HL-60/S4 treated with phorbol 12-myristate 13-acetate at 8.2 ng/mL for 4 days and 3 days (cell line): ENCODE measurements around the gene DYSF.
"Not testable (repeated sequence)": the region's sequence is repeated elsewhere in the genome, so short reads cannot be mapped to it uniquely, and the experiment has no call there.

ENCODE experiments used
- in situ Hi-C: fragments of 300-500 bp; cut with MboI; formaldehyde crosslinking; loops from 2 replicates; pipeline ENCODE4 v1.15.0; 2022; ENCODE audit warnings: low sequenced_read_pairs

The DYSF gene

DNA sequence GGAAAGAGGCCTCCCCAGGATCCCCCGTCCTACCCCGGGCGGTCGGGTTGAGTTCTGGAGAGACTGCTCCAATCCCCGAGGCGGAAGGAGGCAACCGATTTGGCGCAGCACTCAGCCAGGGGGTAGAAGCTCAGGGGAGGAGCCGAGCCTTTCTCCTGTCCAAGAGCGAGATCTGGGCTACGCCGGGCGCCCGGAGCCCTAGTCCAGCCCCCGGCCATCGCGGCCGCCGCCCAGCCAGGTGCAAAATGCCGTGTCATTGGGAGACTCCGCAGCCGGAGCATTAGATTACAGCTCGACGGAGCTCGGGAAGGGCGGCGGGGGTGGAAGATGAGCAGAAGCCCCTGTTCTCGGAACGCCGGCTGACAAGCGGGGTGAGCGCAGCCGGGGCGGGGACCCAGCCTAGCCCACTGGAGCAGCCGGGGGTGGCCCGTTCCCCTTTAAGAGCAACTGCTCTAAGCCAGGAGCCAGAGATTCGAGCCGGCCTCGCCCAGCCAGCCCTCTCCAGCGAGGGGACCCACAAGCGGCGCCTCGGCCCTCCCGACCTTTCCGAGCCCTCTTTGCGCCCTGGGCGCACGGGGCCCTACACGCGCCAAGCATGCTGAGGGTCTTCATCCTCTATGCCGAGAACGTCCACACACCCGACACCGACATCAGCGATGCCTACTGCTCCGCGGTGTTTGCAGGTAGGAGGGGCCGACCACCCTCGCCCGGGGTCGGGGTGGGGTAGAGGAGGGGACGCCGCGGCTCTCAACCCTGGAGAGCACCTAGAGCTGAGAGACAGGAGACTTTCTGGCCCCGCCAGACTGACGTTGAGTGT, at the start of gene DYSF:
Gene DYSF (plus strand): TSS at position 158 of the 817 bp plus-strand sequence.
- in situ Hi-C loops: no loop called here

DNA sequence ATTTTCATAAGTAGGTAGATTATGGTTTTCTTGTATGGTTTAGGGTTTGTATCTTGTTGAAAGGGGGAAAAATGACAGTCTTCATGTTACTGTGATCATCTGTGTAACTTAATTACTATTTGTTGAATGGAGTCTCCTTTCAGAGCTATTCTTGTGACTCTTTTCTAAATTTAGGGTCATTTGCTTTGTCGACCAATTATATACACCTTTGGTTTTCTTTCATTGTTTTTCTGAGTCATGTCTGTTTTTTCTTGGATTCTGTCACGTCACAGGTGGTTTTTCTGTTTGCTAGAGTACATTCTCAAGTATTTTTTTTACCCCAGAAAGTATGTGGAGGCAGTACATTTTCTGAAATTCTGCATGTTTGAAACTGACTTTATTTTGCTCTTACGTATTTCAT, 43.8 kb upstream of the DYSF start:
- in situ Hi-C loops: no loop called here

DNA sequence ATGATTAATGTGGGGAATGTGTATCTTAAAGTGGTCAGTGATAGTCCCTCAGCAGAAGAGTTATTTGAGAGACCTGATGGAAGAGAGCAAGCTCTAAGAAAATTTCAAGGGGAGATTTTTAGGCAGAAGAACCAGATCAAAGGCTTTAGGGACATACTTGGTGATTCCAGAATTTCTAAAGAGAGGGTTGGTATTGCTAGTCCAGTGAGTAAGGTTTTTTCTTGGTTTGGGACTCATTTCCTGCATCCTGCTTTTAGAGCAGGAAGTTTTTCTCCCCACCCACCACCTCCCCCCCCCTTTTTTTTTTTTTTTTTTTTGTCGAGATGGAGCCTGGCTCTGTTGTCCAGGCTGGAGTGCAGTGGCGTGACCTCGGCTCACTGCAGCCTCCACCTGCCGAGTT, 42.7 kb upstream of the DYSF start:
- in situ Hi-C loops: no loop called here

DNA sequence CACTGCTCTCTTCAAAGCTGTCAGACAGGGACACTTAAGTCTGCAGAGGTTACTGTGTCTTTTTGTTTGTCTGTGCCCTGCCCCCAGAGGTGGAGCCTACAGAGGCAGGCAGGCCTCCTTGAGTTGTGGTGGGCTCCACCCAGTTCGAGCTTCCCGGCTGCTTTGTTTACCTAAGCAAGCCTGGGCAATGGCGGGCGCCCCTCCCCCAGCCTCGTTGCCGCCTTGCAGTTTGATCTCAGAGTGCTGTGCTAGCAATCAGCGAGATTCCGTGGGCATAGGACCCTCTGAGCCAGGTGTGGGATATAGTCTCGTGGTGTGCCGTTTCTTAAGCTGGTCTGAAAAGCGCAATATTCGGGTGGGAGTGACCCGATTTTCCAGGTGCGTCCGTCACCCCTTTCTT, 36.5 kb upstream of the DYSF start:
- in situ Hi-C loops: not testable (repeated sequence)

DNA sequence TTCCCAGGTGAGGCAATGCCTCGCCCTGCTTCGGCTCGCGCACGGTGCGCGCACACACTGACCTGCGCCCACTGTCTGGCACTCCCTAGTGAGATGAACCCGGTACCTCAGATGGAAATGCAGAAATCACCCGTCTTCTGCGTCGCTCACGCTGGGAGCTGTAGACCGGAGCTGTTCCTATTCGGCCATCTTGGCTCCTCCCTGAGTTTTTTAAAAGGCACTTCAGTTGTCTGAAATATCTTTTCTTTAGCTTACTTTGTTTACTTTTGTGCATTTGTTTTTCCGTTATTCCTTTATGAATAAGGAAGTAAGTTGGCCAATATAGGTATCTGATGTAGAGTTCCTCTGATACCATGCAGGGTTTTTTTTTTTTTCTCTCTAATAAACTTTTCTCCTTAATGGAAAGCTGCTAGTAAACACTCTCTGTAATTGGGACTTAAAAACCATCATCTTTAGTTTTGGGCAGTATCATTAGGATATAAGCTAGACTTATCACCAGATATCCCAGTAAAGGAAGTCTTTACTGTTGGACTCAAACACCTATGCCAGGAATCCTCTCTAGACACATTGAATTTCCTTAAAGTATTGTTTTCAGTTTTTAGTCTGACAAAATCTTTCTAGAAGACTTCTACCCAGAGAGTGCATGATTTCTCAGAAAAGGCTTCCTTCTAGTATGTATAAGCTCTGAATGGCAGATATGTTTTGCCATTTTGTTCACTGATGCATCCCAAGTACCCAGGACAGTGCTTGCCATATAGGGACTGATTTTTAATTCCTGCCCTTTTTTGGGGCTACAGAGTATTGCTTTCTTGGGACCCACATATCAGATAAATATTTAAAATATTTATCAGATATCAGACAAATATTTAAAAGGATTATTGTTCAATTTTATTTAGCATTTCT, 35.8 kb upstream of the DYSF start:
- in situ Hi-C loops: no loop called here

DNA sequence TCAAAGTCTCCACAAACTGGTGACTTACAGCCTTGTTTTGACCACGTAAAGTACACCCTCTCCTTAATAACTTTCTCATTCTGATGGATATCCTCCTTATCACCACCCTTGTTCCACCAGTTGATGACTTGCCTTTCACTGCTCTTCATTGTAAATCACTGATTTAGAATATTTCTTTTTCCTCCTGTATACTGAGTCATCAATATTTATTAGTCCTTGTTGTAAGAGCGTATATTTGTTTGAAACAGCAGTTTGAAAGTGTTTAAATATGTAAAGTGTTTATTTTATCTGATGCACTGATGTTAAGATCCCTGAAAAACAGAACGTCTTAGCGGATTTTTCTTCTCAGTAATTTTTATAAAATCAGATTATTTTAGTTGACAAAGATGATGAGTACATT, 34.2 kb upstream of the DYSF start:
- in situ Hi-C loops: no loop called here

DNA sequence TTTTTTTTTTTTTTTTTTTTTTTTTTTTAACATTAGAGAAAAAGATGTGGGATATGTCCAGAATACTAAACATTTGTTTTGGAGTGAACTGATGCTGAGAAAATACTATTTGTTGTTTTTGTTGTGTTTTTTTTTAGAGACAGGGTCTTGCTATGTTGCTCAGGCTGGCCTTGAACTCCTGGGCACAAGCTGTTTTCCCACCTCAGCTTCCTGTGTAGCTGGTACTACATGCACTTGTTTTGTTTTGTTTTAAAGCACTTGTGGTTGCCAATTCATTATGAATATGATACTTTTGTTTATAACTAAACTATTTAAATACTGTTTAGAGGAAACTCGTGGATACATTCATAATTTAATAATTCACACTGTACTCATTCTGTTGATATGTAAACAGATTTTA, 33.4 kb upstream of the DYSF start:
- in situ Hi-C loops: no loop called here

DNA sequence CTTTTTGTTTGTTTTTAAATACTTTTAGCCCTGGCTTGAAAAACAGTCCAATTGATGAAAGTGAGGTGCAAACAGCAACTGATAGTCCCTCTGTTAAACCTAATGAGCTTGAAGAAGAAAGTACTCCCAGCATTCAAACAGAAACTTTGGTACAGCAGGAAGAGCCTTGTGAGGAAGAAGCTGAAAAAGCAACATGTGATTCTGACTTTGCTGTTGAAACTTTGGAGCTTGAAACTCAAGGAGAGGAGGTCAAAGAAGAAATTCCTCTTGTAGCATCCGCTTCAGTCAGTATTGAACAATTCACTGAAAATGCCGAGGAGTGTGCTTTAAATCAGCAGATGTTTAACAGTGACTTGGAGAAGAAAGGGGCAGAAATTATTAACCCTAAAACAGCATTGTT, 30.6 kb upstream of the DYSF start:
- in situ Hi-C loops: no loop called here

DNA sequence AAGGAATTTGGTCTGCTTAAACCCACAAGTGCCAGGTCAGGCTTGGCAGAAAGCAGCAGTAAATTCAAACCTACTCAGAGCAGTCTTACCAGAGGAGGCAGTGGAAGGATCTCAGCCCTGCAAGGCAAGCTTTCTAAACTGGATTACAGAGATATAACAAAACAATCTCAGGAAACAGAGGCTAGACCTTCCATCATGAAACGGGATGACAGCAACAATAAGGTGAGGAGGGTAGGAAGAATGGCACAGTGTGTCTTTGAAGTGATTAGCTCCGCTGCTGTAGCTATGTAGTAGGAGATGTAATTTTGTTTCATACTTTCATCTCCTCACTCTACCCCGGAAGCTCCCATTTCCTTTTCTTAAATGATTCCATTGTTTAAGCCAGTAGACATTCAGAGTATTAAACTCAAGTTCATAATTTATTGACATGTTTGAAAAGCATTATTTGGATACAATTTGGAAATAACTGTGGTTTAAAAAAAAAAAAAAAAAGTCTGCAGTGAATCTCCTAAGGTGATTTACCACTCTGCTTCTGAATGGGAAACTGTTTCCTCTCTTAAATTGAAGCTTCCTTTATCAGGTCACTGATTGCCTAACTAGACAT, 29.4 kb upstream of the DYSF start:
- in situ Hi-C loops: no loop called here

DNA sequence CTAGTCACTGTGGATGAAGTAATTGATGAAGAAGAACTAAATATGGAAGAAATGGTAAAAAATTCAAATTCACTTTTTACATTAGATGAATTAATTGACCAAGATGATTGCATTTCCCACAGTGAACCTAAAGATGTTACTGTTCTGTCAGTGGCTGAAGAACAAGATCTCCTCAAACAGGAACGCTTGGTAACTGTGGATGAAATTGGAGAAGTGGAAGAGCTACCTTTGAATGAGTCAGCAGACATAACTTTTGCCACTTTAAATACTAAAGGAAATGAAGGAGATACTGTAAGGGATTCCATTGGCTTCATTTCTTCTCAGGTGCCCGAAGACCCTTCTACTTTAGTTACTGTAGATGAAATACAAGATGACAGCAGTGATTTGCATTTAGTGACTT, 26.6 kb upstream of the DYSF start:
- in situ Hi-C loops: no loop called here

DNA sequence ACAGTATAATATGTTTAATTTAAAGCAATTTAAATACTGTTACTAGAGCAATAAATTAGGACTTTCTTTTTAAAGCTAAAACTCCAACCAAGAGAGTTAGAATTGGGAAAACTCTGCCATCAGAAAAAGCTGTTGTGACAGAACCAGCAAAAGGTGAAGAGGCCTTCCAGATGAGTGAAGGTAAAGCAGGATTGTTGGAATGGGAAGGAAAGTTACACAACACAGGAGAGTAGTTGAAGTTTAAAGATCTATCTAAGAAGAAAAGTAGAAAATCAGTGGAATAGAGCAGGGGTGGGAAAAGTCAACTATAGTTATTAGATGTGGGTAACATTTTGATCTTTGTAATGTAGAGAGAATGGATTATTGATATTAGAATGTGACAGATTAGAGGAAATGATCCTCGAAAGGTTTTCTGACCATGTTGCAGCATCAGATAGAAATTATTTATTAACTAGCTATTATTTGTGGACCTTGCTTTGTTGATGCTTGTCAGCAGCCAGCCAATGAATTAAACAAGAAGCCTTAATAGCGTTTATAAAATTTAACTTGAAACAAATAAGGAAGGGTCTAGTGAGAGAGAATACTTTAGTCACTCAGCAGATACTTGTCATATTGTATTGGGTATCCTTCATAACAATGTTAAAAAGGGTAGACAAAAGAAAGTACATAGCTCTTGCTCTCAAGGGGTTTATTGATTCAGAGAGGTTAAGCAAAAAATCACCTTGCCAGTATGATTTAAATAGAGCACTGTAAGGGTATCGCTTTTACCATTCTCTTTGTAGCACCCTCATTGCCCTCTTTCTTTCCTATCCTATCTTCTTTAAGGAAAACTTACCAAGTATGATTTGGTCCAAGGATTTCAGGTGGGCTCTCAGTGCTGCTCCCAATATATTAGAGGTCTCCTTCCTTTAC, 24.6 kb upstream of the DYSF start:
- in situ Hi-C loops: no loop called here

DNA sequence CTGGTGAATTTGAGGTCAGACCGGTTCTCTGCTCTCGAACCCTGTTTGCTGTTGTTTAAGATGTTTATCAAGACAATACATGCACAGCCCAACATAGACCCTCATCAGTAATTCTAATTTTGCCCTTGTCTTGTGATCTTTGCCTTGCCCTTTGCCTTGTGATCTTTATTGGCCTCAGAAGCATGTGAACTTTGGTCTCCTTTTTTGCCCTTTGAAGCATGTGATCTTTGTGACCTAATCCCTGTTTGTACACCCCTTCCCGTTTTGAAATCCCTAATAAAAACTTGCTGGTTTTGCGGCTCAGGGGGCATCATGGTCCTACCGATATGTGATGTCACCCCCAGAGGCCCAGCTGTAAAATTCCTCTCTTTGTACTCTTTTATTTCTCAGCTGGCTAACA, 8.2 kb upstream of the DYSF start:
- in situ Hi-C loops: not testable (repeated sequence)

DNA sequence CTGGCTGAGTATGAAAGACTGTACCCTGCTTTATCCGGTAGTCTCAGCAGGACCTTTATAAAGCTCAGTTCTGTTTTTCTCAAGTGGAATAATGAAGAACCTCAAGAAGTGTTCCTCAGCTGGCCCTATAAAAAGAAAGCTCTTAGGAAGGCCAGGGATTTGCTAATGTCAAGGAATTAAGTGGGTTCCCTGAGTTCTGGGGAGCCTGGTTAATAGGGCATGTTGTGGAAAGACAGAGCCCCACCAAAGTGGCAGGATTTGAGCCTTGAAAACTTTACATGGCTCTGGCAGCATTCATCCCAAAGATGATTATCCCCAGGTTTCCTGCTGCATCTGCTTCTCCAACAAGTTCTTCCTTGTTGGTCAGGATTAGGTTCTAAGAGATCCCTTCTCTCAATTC, 6.9 kb upstream of the DYSF start:
- in situ Hi-C loops: no loop called here

DNA sequence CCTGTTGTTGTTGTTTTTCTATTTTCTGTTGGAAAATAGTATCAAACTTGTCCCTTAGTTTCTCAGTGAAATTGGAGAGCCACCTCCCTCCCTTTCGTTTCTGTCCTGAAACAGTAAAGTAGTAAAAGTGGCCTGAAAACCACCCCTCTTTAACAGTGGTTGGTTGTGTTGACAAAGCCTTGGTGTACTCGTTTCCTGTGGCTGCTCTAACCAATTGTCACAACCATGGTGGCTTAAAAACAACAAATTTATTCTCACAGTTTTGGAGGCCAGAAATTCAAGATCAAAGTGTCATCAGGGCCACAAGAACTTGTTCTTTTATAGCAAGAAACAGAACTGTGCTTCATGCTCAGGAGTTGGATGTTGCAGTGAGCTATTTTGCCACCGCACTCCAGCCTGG, 4.0 kb upstream of the DYSF start:
- in situ Hi-C loops: no loop called here

DNA sequence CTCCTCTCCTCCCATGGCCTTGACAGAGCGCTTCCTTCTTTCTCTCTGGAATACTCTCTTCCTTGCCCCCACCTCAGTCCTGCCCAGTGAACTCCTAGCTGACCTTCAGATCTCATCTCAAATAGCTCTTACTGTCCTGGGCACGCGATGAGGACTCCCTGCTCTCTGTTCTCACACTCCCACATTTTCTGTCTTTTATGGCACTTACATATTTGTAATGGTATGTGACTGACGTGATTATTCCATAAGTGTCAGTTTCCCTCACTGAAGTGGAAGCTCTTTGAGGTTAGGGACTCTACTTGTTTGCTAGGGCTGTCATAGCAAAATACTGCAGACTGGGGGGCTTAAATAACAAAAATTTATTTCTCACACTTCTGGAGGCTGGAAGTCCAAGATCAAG, 1.7 kb upstream of the DYSF start:
- in situ Hi-C loops: no loop called here

DNA sequence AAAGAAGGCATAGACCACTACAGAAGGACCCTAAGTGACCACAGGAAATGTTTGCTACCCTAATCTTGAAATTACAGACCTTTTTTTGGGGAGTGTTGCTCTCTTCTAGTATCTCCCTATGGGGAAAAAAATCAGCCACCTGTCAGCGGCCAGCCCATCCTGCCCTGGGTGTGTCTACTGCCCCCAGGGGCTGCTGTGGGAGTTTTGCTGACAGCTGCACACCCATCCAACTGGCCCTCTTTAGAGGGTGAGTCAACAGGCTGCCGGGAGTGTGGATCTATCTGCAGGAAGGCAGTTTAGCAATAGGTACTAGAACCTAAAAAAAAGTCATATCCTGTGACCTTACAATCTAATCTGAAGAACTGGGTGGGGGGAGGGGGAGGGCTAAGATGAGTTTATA, 796 bp upstream of the DYSF start:
- in situ Hi-C loops: no loop called here

DNA sequence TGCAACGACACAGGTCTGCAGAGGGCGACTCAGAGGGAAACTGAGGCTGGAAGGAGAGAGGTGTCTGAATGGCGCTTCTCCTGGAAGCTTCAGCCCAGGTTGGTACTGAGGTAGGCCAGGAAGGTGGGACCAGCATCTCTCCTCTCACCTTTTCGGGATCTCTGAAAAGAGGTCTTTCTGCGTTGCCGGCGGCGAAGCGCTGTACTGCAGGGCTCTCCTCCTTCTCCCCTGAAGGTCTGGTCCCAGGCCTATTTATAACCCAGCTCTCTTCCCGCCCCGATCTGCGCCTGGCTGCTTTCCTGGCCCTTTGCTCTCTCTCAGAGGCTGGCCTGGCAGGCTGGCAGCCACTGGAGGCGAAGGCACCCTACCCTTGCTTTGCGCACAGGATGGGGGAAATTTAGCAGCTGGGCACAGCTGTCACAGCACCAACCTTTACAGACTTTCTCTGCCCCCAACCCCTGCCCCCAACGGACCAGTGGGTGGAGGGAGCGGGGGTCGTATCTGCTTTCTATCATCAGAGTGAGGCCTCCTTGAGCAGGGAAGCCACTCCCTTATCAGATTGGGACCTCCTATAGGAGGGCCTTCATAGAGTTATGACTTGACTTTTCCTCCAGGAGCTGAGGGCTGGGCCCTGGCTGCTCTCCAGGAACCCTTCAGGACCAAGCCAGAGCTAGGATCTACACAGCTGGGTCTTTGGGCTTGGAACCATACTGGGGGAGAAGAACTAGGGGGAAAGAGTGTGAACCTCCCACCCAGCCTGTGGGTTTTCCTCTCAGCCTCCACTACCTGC, 1.1 kb downstream of the DYSF start:
- in situ Hi-C loops: no loop called here

DNA sequence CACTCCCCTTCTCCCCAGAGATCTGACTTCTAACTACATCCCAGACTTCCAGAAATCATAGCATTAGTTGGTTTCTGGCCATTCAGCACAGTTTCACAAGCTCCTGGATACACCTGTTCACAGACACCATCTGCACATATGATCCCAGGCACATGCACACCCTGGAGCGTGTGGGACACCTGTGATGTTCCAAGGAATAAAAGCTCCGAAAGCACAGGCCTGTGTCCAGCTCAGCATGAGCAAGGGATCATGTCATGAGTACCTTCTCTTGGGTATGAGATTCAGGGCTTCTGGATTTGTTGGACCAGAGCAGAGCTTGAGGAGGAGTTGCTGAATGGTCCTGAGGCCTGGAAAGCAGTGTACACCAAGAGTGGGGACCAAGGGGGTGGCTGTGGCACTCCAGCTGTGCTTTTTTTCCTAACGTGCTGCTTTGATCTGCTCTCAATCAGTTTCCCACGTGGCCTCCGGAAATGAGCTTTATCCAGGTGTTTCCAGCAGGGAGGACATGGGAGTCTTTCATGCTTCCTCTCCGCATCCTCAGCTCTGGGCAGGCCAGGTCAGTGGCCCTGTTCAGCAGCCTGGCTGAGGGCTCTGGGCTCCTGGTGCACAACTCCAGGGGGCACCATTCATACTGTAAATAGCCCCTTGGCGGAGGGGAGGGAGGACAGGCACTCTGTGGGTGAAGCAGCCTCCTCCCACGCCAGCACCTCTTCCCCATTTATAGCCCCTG, 1.8 kb downstream of the DYSF start:
- in situ Hi-C loops: no loop called here
